GM12874 (cell line): ENCODE data around the gene MEIS2.

Experiments
- TF ChIP-seq, protein P1 (sequence below): IDR thresholded peaks from 2 replicates; pipeline ENCODE4 v1.5.1; 2011; ENCODE audit warnings: low read depth, mild to moderate bottlenecking, control low read depth, low read length, moderate library complexity; ENCODE audit not compliant: insufficient read depth

The MEIS2 gene

GRCh38 chr15:36903195-36903594 lies 197.2 kb downstream of the MEIS2 start:
- TF ChIP-seq, protein P1, sequence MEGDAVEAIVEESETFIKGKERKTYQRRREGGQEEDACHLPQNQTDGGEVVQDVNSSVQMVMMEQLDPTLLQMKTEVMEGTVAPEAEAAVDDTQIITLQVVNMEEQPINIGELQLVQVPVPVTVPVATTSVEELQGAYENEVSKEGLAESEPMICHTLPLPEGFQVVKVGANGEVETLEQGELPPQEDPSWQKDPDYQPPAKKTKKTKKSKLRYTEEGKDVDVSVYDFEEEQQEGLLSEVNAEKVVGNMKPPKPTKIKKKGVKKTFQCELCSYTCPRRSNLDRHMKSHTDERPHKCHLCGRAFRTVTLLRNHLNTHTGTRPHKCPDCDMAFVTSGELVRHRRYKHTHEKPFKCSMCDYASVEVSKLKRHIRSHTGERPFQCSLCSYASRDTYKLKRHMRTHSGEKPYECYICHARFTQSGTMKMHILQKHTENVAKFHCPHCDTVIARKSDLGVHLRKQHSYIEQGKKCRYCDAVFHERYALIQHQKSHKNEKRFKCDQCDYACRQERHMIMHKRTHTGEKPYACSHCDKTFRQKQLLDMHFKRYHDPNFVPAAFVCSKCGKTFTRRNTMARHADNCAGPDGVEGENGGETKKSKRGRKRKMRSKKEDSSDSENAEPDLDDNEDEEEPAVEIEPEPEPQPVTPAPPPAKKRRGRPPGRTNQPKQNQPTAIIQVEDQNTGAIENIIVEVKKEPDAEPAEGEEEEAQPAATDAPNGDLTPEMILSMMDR, result no peak

DNA sequence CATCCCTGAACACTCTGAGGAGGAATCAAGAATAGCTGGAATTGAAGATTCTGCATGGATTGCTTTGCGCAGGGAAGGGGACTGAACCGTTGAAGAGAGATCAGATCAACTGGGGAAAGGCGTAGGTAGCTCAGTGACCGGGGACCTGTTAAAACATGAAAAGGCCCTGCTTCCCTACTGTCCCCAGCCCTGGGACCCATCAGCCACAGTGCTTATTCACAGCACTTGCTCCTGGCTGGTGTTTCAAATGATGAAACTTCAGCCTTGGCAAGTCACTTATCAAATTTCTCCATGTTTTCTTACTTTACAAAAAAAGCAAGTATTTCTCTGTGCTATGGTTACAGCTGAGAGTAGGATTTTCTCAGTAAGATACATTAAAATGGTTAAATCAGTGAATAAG lies 199.3 kb downstream of the MEIS2 start:
- TF ChIP-seq, protein P1, result no peak

DNA sequence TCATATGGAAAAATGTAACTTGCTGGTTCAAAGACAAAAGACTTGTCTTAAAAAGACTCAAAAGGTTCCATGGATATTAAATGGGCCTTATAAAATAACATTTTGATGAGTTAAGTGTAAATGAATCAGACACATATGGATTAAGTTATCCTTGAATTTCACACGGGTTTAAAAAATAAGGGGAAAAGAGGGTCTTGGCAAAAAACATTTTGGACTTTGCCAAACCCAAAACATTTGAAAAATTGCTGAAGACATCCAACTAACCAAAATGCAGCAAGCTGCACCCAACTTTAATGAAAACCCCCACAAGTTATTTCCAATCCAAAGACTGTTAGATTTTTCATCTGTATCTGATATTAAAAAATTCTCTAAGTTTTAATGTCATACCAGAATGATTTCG lies 200.7 kb downstream of the MEIS2 start:
- TF ChIP-seq, protein P1, result no peak

GRCh38 chr15:36898536-36899126 lies 201.7 kb downstream of the MEIS2 start:
- TF ChIP-seq, protein P1, result no peak

GRCh38 chr15:36897834-36898233 lies 202.5 kb downstream of the MEIS2 start:
- TF ChIP-seq, protein P1, result no peak

DNA sequence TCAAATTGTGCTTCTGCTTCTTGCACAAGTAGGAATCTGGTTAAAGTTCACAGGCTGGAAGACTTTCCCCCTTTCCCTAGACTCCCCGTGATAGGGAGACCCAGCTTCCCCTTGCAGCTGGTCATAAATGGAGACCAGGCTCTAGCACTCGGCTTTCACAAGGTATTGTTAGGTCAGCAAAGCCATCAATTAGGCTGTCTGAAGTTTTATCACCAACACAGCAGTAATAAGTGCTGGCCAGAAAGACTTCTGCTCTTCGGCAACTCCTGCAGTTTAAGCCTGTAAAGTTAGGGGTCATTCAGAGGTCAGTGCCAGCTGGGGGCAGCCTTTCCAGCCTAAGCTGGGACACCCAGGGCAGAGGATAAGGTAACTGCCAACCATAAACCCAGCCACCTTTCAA lies 203.4 kb downstream of the MEIS2 start:
- TF ChIP-seq, protein P1, result no peak

- TF ChIP-seq, protein P1, result no peak
These were observed 206.3 kb downstream of the MEIS2 start for GRCh38 chr15:36894075-36894474.
